ENCODE results near the gene CLINT1.

The CLINT1 gene

DNA sequence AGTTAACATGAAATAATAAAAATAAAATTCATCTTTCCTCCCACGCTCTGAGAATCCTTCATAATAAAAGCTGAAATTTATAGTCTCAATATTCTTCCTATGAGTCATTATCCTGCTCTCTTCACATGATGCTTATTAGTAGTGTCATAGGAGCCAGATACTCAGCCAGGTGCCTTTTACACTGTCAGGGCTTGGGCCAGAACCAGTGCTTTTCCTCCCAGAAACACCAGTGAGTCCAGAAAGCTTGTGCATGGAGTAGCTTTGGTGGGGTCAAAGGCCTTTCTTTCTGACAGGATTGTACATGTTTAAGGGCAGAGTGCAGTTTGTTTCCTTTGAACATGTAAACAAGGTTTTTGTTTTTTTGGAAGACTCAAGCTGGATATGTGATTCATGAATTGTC is 108.6 kb downstream of the CLINT1 start:
- TF ChIP-seq, protein P1, sequence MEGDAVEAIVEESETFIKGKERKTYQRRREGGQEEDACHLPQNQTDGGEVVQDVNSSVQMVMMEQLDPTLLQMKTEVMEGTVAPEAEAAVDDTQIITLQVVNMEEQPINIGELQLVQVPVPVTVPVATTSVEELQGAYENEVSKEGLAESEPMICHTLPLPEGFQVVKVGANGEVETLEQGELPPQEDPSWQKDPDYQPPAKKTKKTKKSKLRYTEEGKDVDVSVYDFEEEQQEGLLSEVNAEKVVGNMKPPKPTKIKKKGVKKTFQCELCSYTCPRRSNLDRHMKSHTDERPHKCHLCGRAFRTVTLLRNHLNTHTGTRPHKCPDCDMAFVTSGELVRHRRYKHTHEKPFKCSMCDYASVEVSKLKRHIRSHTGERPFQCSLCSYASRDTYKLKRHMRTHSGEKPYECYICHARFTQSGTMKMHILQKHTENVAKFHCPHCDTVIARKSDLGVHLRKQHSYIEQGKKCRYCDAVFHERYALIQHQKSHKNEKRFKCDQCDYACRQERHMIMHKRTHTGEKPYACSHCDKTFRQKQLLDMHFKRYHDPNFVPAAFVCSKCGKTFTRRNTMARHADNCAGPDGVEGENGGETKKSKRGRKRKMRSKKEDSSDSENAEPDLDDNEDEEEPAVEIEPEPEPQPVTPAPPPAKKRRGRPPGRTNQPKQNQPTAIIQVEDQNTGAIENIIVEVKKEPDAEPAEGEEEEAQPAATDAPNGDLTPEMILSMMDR (IDR thresholded peaks at IDR 0.05; ENCODE audit: low read depth, low read length, missing control alignments) = no peak
- DNase-seq (ENCODE audit: low read depth) = no peak
- in situ Hi-C loops (cut with HindIII; ENCODE audit: low sequenced_read_pairs) = no loop called here
- no peak overlapping the region for H3K4me3 ChIP-seq (ENCODE audit: low read depth, low read length)

DNA sequence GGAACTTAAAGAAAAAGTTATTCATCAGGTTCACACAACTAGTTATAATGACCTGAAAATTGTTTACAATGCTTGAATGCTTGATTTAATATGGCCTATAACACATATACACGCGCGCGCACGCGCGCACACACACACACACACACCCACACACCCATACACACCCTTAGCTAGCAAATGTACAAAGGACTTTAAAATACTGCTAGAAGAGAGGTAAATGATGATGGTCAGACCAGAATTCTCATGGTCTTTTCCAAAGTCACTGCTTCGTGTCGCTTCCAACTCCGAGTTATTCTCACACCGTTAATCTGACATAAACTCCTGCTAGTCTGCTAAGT is 109.5 kb downstream of the CLINT1 start:
- in situ Hi-C loops (cut with HindIII; ENCODE audit: low sequenced_read_pairs) = no loop called here
- TF ChIP-seq, protein P1 (IDR thresholded peaks at IDR 0.05; ENCODE audit: low read depth, low read length, missing control alignments) = no peak
- DNase-seq (ENCODE audit: low read depth) = no peak
- no peak overlapping the region for H3K4me3 ChIP-seq (ENCODE audit: low read depth, low read length)

DNA sequence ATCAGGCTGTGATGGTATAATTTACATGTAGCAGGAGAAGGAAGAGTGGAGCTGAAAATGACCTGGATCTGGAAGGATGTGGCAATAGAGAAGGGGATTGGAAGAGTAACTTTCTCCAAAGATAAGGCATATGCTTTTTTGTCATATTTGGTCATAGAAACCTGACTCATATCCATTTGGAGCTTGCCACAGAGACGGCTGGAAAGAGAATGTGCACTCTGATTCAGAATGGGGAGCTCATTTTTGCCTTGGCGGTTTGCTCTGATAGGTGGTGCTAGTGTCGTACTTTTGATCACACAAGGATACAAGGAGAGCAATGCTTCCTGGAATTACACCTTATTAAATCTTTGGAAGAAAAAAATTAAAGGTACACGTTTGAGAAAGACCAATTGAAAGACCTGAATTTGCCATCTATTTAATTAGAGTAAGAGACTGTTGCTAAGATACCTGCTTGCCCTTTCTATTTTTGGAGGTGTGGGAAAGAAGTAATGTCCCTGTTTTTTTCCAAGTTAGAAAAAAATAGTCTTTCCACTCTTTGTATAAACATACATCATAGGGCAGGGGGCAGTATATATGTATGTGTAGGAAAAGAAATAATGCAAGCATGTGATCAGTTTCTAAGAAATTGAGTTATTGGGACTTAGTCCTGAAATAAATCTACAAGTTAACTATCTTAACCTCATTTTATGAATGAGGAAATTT is 110.0 kb downstream of the CLINT1 start:
- TF ChIP-seq, protein P1 (IDR thresholded peaks at IDR 0.05; ENCODE audit: low read depth, low read length, missing control alignments) = no peak
- no peak overlapping the region for H3K4me3 ChIP-seq (ENCODE audit: low read depth, low read length)
- DNase-seq (ENCODE audit: low read depth) = peak; percentile 31
- in situ Hi-C loops (cut with HindIII; ENCODE audit: low sequenced_read_pairs) = no loop called here

DNA sequence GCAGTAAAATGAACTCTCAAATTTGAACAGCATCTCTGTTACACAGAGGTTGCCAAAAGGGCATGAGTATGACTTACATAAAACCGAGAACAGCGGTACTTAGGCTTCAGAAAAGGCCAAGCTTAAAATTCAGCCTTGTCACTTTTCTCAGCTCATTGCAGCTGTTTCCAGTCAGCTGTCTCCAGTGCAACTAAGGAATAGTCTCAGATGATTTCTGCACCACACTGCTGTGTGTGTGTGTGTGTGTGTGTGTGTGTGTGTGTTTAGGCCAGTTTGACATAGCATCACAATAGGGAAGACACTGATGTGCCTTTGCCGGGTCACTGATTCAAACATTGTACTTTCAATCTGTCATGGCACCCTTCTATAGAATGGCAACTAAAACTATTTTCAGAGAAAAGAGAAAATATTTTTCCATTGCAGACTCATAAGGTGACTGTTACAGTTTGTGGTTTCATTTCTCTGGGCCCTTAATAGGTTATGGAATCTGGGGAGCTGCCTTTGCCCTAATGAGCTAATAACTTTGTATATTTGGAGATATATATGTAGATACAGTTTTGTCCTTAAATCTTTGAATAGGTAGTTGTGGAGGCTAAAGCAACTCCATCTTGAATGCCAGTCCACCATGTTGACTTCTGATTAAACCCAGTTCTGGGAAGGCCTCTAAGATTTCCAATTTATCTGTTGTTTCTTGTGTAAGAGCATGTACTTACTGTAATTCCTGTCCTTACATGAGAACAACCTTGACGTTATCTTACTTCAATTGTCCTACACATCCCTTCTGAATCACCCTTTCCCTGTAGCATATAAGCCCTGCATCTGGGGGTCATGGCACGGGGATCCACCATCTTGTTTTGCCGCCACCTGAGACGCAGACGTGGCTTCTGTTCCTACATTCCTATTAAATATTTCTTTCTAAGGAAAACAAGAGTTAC is 110.9 kb downstream of the CLINT1 start:
- no peak for DNase-seq (ENCODE audit: low read depth)
- no peak overlapping the region for H3K4me3 ChIP-seq (ENCODE audit: low read depth, low read length)
- in situ Hi-C loops (cut with HindIII; ENCODE audit: low sequenced_read_pairs) = no loop called here
- TF ChIP-seq, protein P1 (IDR thresholded peaks at IDR 0.05; ENCODE audit: low read depth, low read length, missing control alignments) = no peak

DNA sequence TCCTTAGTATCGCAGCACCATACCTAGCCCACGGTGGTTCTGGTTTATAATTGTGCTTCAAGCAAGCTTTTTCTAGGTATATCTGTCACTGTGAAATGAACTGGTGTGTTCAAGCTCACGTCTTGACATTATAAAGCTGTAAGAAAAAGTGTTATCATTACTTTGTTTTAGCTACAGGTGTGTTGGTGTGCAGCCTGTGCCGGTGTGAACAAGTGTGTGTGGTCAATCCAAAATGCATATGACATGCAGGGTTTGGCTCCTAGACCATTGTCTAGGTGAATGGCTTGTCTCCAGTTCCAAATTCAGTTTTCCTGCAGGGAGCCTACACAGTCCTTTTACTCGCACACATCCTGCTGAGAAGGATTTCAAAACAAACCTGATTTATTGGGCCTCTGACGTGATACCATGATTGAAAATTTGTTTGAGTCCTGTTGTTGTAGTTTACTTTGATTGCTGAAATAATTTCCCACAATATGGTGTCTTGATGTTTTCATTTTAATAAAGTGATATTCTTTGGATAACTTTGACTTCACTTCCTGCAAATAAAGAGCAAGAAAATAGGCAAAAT is 111.7 kb downstream of the CLINT1 start:
- TF ChIP-seq, protein P1 (IDR thresholded peaks at IDR 0.05; ENCODE audit: low read depth, low read length, missing control alignments) = no peak
- H3K4me3 ChIP-seq (ENCODE audit: low read depth, low read length) = no peak overlapping the region
- in situ Hi-C loops (cut with HindIII; ENCODE audit: low sequenced_read_pairs) = no loop called here
- no peak for DNase-seq (ENCODE audit: low read depth)

DNA sequence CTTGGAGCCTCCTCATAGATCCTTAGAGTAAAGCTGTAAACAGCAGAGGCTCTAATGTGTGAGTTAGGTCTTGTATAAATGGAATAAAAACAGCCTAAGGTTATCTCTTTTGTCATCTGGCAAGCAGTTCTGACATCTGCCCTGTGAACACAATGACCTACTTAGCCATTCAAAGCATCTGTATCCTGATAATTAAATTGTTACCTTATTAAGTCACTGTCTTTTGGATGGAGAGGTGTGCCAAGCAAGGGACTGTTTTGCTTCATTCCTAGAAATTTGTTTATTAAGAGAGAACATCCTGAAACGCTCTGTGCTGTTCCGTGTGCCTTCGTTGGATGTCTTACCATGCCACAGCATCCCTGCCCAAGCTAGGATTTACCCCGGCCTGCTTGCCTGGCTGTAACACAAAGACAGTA is 113.9 kb downstream of the CLINT1 start:
- TF ChIP-seq, protein P1 (IDR thresholded peaks at IDR 0.05; ENCODE audit: low read depth, low read length, missing control alignments) = no peak
- no peak for DNase-seq (ENCODE audit: low read depth)
- in situ Hi-C loops (cut with HindIII; ENCODE audit: low sequenced_read_pairs) = no loop called here
- no peak overlapping the region for H3K4me3 ChIP-seq (ENCODE audit: low read depth, low read length)

Data from astrocyte of the cerebellum (primary cell).